ENCODE results near the gene SLC39A9.

- TF ChIP-seq USF2 (IDR thresholded peaks at IDR 0.05; ENCODE audit: low read depth, low read length): no peak
- TF ChIP-seq CEBPB (IDR thresholded peaks at IDR 0.05; ENCODE audit: low read depth, low read length): no peak
- no peak for TF ChIP-seq CTCF (conservative IDR thresholded peaks at IDR 0.05; ENCODE audit: low read depth, low read length)
- TF ChIP-seq POLR2A (IDR thresholded peaks at IDR 0.05; ENCODE audit: low read depth, low read length): no peak
- no peak for TF ChIP-seq MAZ (IDR thresholded peaks at IDR 0.05; ENCODE audit: borderline replicate concordance, low read depth, low read length)
- no peak for TF ChIP-seq SMC3 (IDR thresholded peaks at IDR 0.05; ENCODE audit: low read depth, low read length)
- no peak for TF ChIP-seq MXI1 (IDR thresholded peaks at IDR 0.05; ENCODE audit: borderline replicate concordance, low read depth, low read length)
- no peak for TF ChIP-seq RFX5 (IDR thresholded peaks at IDR 0.05; ENCODE audit: low read depth, low read length)
- TF ChIP-seq RAD21 (IDR thresholded peaks at IDR 0.05; ENCODE audit: low read length): no peak
- no peak for TF ChIP-seq MAFK (IDR thresholded peaks at IDR 0.05; ENCODE audit: low read depth, low read length)
- no peak for TF ChIP-seq RCOR1 (IDR thresholded peaks at IDR 0.05; ENCODE audit: insufficient replicate concordance, low read length)
- no peak for TF ChIP-seq FOS (IDR thresholded peaks at IDR 0.05; ENCODE audit: low read depth, low read length)
- TF ChIP-seq CHD1 (IDR thresholded peaks at IDR 0.05; ENCODE audit: low read depth, low read length): no peak
- no peak for TF ChIP-seq BHLHE40 (IDR thresholded peaks at IDR 0.05; ENCODE audit: low read depth, low read length)
These were observed 6.0 kb upstream of the SLC39A9 start for GRCh38 chr14:69392481-69392880.
